ENCODE measurements around the gene SLC34A3.
A peak's percentile ranks its signal among the peaks of the same experiment; 100 is the strongest.

Gene SLC34A3

GRCh38 chr9:137188490-137189296 lies 42.0 kb upstream of the SLC34A3 start, which contains the start of the genes ANAPC2 and SSNA1:
TSS of gene ANAPC2 (minus strand) at chr9:137188560. CDS start at chr9:137188532, 28 bp downstream.
TSS of gene SSNA1 (plus strand) at chr9:137188676. CDS start at chr9:137188727, 51 bp downstream.
- H3K9me3 ChIP-seq (ENCODE audit: control insufficient read depth in 1 of 2, low read length in 2 of 2): no peaks in the 10 kb centered on the region
- H3K36me3 ChIP-seq (ENCODE audit: control insufficient read depth in 1 of 2, insufficient read depth in 2 of 2, low read length in 2 of 2): peaks cover 23 to 66% of the 10 kb centered on the region in 2 donors
- peak within 1 kb of the TSS; percentile 95 for H3K27ac ChIP-seq (ENCODE audit: low read depth, low read length)
- H3K4me1 ChIP-seq (ENCODE audit: control insufficient read depth in 1 of 2, insufficient read depth in 2 of 2, low read length in 2 of 2): peaks cover 35 to 50% of the 10 kb centered on the region in 2 donors
- H3K4me3 ChIP-seq (ENCODE audit: low read depth in 1 of 2, low read length in 2 of 2): peak within 1 kb of the TSS; percentile 95 to 99
- peak within 1 kb of the TSS; percentile 72 to 98 for H3K9ac ChIP-seq (ENCODE audit: low read depth in 1 of 2, low read length in 2 of 2)
- no peaks in the 10 kb centered on the region for H3K27me3 ChIP-seq (ENCODE audit: control insufficient read depth in 1 of 2, insufficient read depth in 2 of 2, low read length in 2 of 2)

GRCh38 chr9:137189297-137190295 lies 41.1 kb upstream of the SLC34A3 start:
- no peaks in the 10 kb centered on the region for H3K9me3 ChIP-seq (ENCODE audit: control insufficient read depth in 1 of 2, low read length in 2 of 2)
- H3K4me3 ChIP-seq (ENCODE audit: low read depth in 1 of 2, low read length in 2 of 2): peak overlapping the region; percentile 95 to 99
- H3K9ac ChIP-seq (ENCODE audit: low read depth in 1 of 2, low read length in 2 of 2): peak overlapping the region; percentile 72 to 98
- H3K4me1 ChIP-seq (ENCODE audit: control insufficient read depth in 1 of 2, insufficient read depth in 2 of 2, low read length in 2 of 2): peaks cover 36 to 53% of the 10 kb centered on the region in 2 donors
- H3K27me3 ChIP-seq (ENCODE audit: control insufficient read depth in 1 of 2, insufficient read depth in 2 of 2, low read length in 2 of 2): no peaks in the 10 kb centered on the region
- H3K27ac ChIP-seq (ENCODE audit: low read depth, low read length): peak overlapping the region; percentile 95
- H3K36me3 ChIP-seq (ENCODE audit: control insufficient read depth in 1 of 2, insufficient read depth in 2 of 2, low read length in 2 of 2): peaks cover 18 to 57% of the 10 kb centered on the region in 2 donors

GRCh38 chr9:137190315-137190856 lies 40.3 kb upstream of the SLC34A3 start:
- Histone ChIP-seq H3K9me3 (ENCODE audit: control insufficient read depth in 1 of 2, low read length in 2 of 2) (no peaks in the 10 kb centered on the region), H3K27me3 (ENCODE audit: control insufficient read depth in 1 of 2, insufficient read depth in 2 of 2, low read length in 2 of 2) (no peaks in the 10 kb centered on the region), H3K27ac (ENCODE audit: low read depth, low read length) (peak overlapping the region; percentile 20), H3K4me1 (ENCODE audit: control insufficient read depth in 1 of 2, insufficient read depth in 2 of 2, low read length in 2 of 2) (peaks cover 44 to 61% of the 10 kb centered on the region in 2 donors), H3K4me3 (ENCODE audit: low read depth in 1 of 2, low read length in 2 of 2) (peak overlapping the region in 1 of 2 donors; percentile 95), H3K9ac (ENCODE audit: low read depth in 1 of 2, low read length in 2 of 2) (no peak overlapping the region), H3K36me3 (ENCODE audit: control insufficient read depth in 1 of 2, insufficient read depth in 2 of 2, low read length in 2 of 2) (peaks cover 18 to 49% of the 10 kb centered on the region in 2 donors)

GRCh38 chr9:137191245-137191644 lies 39.5 kb upstream of the SLC34A3 start:
- Histone ChIP-seq H3K9ac (ENCODE audit: low read depth in 1 of 2, low read length in 2 of 2) (no peak overlapping the region), H3K36me3 (ENCODE audit: control insufficient read depth in 1 of 2, insufficient read depth in 2 of 2, low read length in 2 of 2) (peaks cover 18 to 41% of the 10 kb centered on the region in 2 donors), H3K27ac (ENCODE audit: low read depth, low read length) (no peak overlapping the region), H3K4me1 (ENCODE audit: control insufficient read depth in 1 of 2, insufficient read depth in 2 of 2, low read length in 2 of 2) (peaks cover 51 to 65% of the 10 kb centered on the region in 2 donors), H3K27me3 (ENCODE audit: control insufficient read depth in 1 of 2, insufficient read depth in 2 of 2, low read length in 2 of 2) (no peaks in the 10 kb centered on the region), H3K9me3 (ENCODE audit: control insufficient read depth in 1 of 2, low read length in 2 of 2) (no peaks in the 10 kb centered on the region), H3K4me3 (ENCODE audit: low read depth in 1 of 2, low read length in 2 of 2) (no peak overlapping the region)

- Histone ChIP-seq H3K27ac (ENCODE audit: low read depth, low read length) (no peak overlapping the region), H3K9ac (ENCODE audit: low read depth in 1 of 2, low read length in 2 of 2) (no peak overlapping the region), H3K9me3 (ENCODE audit: control insufficient read depth in 1 of 2, low read length in 2 of 2) (no peaks in the 10 kb centered on the region), H3K4me1 (ENCODE audit: control insufficient read depth in 1 of 2, insufficient read depth in 2 of 2, low read length in 2 of 2) (peaks cover 44 to 65% of the 10 kb centered on the region in 2 donors), H3K36me3 (ENCODE audit: control insufficient read depth in 1 of 2, insufficient read depth in 2 of 2, low read length in 2 of 2) (peaks cover 14 to 35% of the 10 kb centered on the region in 2 donors), H3K27me3 (ENCODE audit: control insufficient read depth in 1 of 2, insufficient read depth in 2 of 2, low read length in 2 of 2) (no peaks in the 10 kb centered on the region), H3K4me3 (ENCODE audit: low read depth in 1 of 2, low read length in 2 of 2) (no peak overlapping the region)
These were observed 38.8 kb upstream of the SLC34A3 start for GRCh38 chr9:137191691-137192447.

GRCh38 chr9:137192448-137192780 lies 38.3 kb upstream of the SLC34A3 start:
- peaks cover 13 to 30% of the 10 kb centered on the region in 2 donors for H3K36me3 ChIP-seq (ENCODE audit: control insufficient read depth in 1 of 2, insufficient read depth in 2 of 2, low read length in 2 of 2)
- H3K4me1 ChIP-seq (ENCODE audit: control insufficient read depth in 1 of 2, insufficient read depth in 2 of 2, low read length in 2 of 2): peaks cover 39 to 60% of the 10 kb centered on the region in 2 donors
- H3K9ac ChIP-seq (ENCODE audit: low read depth in 1 of 2, low read length in 2 of 2): no peak overlapping the region
- no peak overlapping the region for H3K27ac ChIP-seq (ENCODE audit: low read depth, low read length)
- no peak overlapping the region for H3K4me3 ChIP-seq (ENCODE audit: low read depth in 1 of 2, low read length in 2 of 2)
- no peaks in the 10 kb centered on the region for H3K9me3 ChIP-seq (ENCODE audit: control insufficient read depth in 1 of 2, low read length in 2 of 2)
- no peaks in the 10 kb centered on the region for H3K27me3 ChIP-seq (ENCODE audit: control insufficient read depth in 1 of 2, insufficient read depth in 2 of 2, low read length in 2 of 2)

- Histone ChIP-seq H3K36me3 (ENCODE audit: control insufficient read depth in 1 of 2, insufficient read depth in 2 of 2, low read length in 2 of 2) (peaks cover 13 to 30% of the 10 kb centered on the region in 2 donors), H3K27me3 (ENCODE audit: control insufficient read depth in 1 of 2, insufficient read depth in 2 of 2, low read length in 2 of 2) (no peaks in the 10 kb centered on the region), H3K9me3 (ENCODE audit: control insufficient read depth in 1 of 2, low read length in 2 of 2) (no peaks in the 10 kb centered on the region), H3K4me3 (ENCODE audit: low read depth in 1 of 2, low read length in 2 of 2) (no peak overlapping the region), H3K27ac (ENCODE audit: low read depth, low read length) (no peak overlapping the region), H3K9ac (ENCODE audit: low read depth in 1 of 2, low read length in 2 of 2) (no peak overlapping the region), H3K4me1 (ENCODE audit: control insufficient read depth in 1 of 2, insufficient read depth in 2 of 2, low read length in 2 of 2) (peaks cover 36 to 56% of the 10 kb centered on the region in 2 donors)
These were observed 37.8 kb upstream of the SLC34A3 start for GRCh38 chr9:137192859-137193258.

- Histone ChIP-seq H3K4me3 (ENCODE audit: low read depth in 1 of 2, low read length in 2 of 2) (no peak overlapping the region), H3K9ac (ENCODE audit: low read depth in 1 of 2, low read length in 2 of 2) (no peak overlapping the region), H3K27me3 (ENCODE audit: control insufficient read depth in 1 of 2, insufficient read depth in 2 of 2, low read length in 2 of 2) (no peaks in the 10 kb centered on the region), H3K9me3 (ENCODE audit: control insufficient read depth in 1 of 2, low read length in 2 of 2) (no peaks in the 10 kb centered on the region), H3K36me3 (ENCODE audit: control insufficient read depth in 1 of 2, insufficient read depth in 2 of 2, low read length in 2 of 2) (peaks cover 13 to 30% of the 10 kb centered on the region in 2 donors), H3K4me1 (ENCODE audit: control insufficient read depth in 1 of 2, insufficient read depth in 2 of 2, low read length in 2 of 2) (peaks cover 42 to 60% of the 10 kb centered on the region in 2 donors), H3K27ac (ENCODE audit: low read depth, low read length) (no peak overlapping the region)
These were observed 36.9 kb upstream of the SLC34A3 start for GRCh38 chr9:137193771-137194170.

- peak overlapping the region; percentile 44 to 51 for H3K4me3 ChIP-seq (ENCODE audit: low read depth in 1 of 2, low read length in 2 of 2)
- H3K27me3 ChIP-seq (ENCODE audit: control insufficient read depth in 1 of 2, insufficient read depth in 2 of 2, low read length in 2 of 2): no peaks in the 10 kb centered on the region
- peak overlapping the region; percentile 14 for H3K27ac ChIP-seq (ENCODE audit: low read depth, low read length)
- H3K9ac ChIP-seq (ENCODE audit: low read depth in 1 of 2, low read length in 2 of 2): peak overlapping the region in 1 of 2 donors; percentile 63
- no peaks in the 10 kb centered on the region for H3K9me3 ChIP-seq (ENCODE audit: control insufficient read depth in 1 of 2, low read length in 2 of 2)
- H3K4me1 ChIP-seq (ENCODE audit: control insufficient read depth in 1 of 2, insufficient read depth in 2 of 2, low read length in 2 of 2): peaks cover 40 to 62% of the 10 kb centered on the region in 2 donors
- peaks cover 13 to 30% of the 10 kb centered on the region in 2 donors for H3K36me3 ChIP-seq (ENCODE audit: control insufficient read depth in 1 of 2, insufficient read depth in 2 of 2, low read length in 2 of 2)
These were observed 36.3 kb upstream of the SLC34A3 start for GRCh38 chr9:137194388-137194787.
